BLaER1 treated with 17β-estradiol and CSF1 and Interleukin-3, amounts not matched to agents 10 nM and 100 nM (cell line): Measurements from ENCODE around the gene MEF2D.

ENCODE experiments used
- H3K27ac ChIP-seq, 11 experiments: shearing (Covaris generic); formaldehyde crosslinking; 2 replicates each; pipeline ENCODE4 v1.8.1; 2022
- H3K27me3 ChIP-seq, 11 experiments: shearing (Covaris generic); formaldehyde crosslinking; 2 replicates each; pipeline ENCODE4 v1.8.1; 2022
- H3K36me3 ChIP-seq, 11 experiments: shearing (Covaris generic); formaldehyde crosslinking; 2 replicates each; pipeline ENCODE4 v1.8.1; 2022
- H3K4me1 ChIP-seq, 10 experiments: shearing (Covaris generic); formaldehyde crosslinking; 2 replicates each; pipeline ENCODE4 v1.8.1; 2022
- H3K4me2 ChIP-seq, 11 experiments: shearing (Covaris generic); formaldehyde crosslinking; 2 replicates each; pipeline ENCODE4 v1.8.1; 2022
- H3K4me3 ChIP-seq, 10 experiments: shearing (Covaris generic); formaldehyde crosslinking; 2 replicates each; pipeline ENCODE4 v1.8.1; 2022
- H3K9ac ChIP-seq, 11 experiments: shearing (Covaris generic); formaldehyde crosslinking; 2 replicates each; pipeline ENCODE4 v1.8.1; 2022
- H3K9me3 ChIP-seq, 11 experiments: shearing (Covaris generic); formaldehyde crosslinking; replicated peaks in 1 of 11; 2 replicates each; pipeline ENCODE4 v1.8.1; 2022
- H4K20me1 ChIP-seq, 11 experiments: shearing (Covaris generic); formaldehyde crosslinking; 2 replicates each; pipeline ENCODE4 v1.8.1; 2022
- Cebpa-rat ChIP-seq, 11 experiments: shearing (Covaris generic); IDR thresholded peaks; 2 replicates each; pipeline ENCODE4 v1.8.1; 2022

MEF2D gene

GRCh38 chr1:156468693-156469345 is 31.8 kb downstream of the MEF2D start:
- Histone ChIP-seq H3K27me3 (no peaks in the 10 kb centered on the region), H3K4me2 (no peak overlapping the region), H3K27ac (no peak overlapping the region), H3K9me3 (no peaks in the 10 kb centered on the region), H3K4me1 (peaks cover 15 to 45% (median 37%) of the 10 kb centered on the region in 10 experiments; a peak in 18 of 20 replicates), H4K20me1 (peaks cover 88 to 99% (median 93%) of the 10 kb centered on the region in 11 experiments), H3K36me3 (peaks cover 94 to 100% (median 98%) of the 10 kb centered on the region in 11 experiments), H3K4me3 (no peak overlapping the region), H3K9ac (peak overlapping the region in 4 of 11 experiments; percentile 1 to 22 (median 20); a peak in 1 of 22 replicates)
- no peak for TF ChIP-seq Cebpa-rat (IDR thresholded peaks at IDR 0.05)

GRCh38 chr1:156467906-156468305 is 32.7 kb downstream of the MEF2D start:
- H3K27ac ChIP-seq, result no peak overlapping the region; a peak in 1 of 22 replicates
- peaks cover 15 to 45% (median 37%) of the 10 kb centered on the region in 10 experiments; a peak in 18 of 20 replicates for H3K4me1 ChIP-seq
- peaks cover 82 to 99% (median 93%) of the 10 kb centered on the region in 11 experiments for H4K20me1 ChIP-seq
- peak overlapping the region in 6 of 11 experiments; percentile 1 to 48 (median 16); a peak in 2 of 22 replicates for H3K9ac ChIP-seq
- H3K4me2 ChIP-seq, result no peak overlapping the region
- no peak overlapping the region for H3K4me3 ChIP-seq
- peaks cover 88 to 100% (median 97%) of the 10 kb centered on the region in 11 experiments for H3K36me3 ChIP-seq
- no peak for TF ChIP-seq Cebpa-rat (IDR thresholded peaks at IDR 0.05)
- no peaks in the 10 kb centered on the region for H3K9me3 ChIP-seq
- no peaks in the 10 kb centered on the region for H3K27me3 ChIP-seq

GRCh38 chr1:156467385-156467784 is 33.2 kb downstream of the MEF2D start:
- TF ChIP-seq Cebpa-rat (IDR thresholded peaks at IDR 0.05), result no peak
- Histone ChIP-seq H3K9ac (peak overlapping the region in 4 of 11 experiments; percentile 3 to 48 (median 20); a peak in 2 of 22 replicates), H3K27me3 (no peaks in the 10 kb centered on the region), H4K20me1 (peaks cover 80 to 98% (median 89%) of the 10 kb centered on the region in 11 experiments), H3K36me3 (peaks cover 83 to 98% (median 92%) of the 10 kb centered on the region in 11 experiments), H3K4me2 (no peak overlapping the region), H3K4me3 (no peak overlapping the region), H3K9me3 (no peaks in the 10 kb centered on the region), H3K4me1 (peaks cover 15 to 45% (median 37%) of the 10 kb centered on the region in 10 experiments; a peak in 18 of 20 replicates), H3K27ac (no peak overlapping the region)

- Histone ChIP-seq H4K20me1 (peaks cover 73 to 98% (median 83%) of the 10 kb centered on the region in 11 experiments), H3K36me3 (peaks cover 68 to 85% (median 77%) of the 10 kb centered on the region in 11 experiments), H3K27ac (peak overlapping the region in 2 of 11 experiments; percentile 37 to 45; a peak in 3 of 22 replicates), H3K9ac (peak overlapping the region in 5 of 11 experiments; percentile 6 to 57 (median 41); a peak in 6 of 22 replicates), H3K4me2 (peak overlapping the region in 6 of 11 experiments; percentile 7 to 46 (median 21); a peak in 6 of 22 replicates), H3K4me3 (no peak overlapping the region), H3K4me1 (peaks cover 15 to 51% (median 33%) of the 10 kb centered on the region in 10 experiments; a peak in 18 of 20 replicates), H3K27me3 (no peaks in the 10 kb centered on the region), H3K9me3 (no peaks in the 10 kb centered on the region)
- TF ChIP-seq Cebpa-rat (IDR thresholded peaks at IDR 0.05), result no peak
These were observed 34.7 kb downstream of the MEF2D start for GRCh38 chr1:156465747-156466365.

- H3K4me2 ChIP-seq, result peak overlapping the region in 5 of 11 experiments; percentile 9 to 46 (median 23); a peak in 6 of 22 replicates
- peak overlapping the region in 6 of 11 experiments; percentile 11 to 44 (median 32); a peak in 7 of 22 replicates for H3K9ac ChIP-seq
- peaks cover 59 to 76% (median 68%) of the 10 kb centered on the region in 11 experiments for H3K36me3 ChIP-seq
- H4K20me1 ChIP-seq, result peaks cover 64 to 94% (median 74%) of the 10 kb centered on the region in 11 experiments
- no peak for TF ChIP-seq Cebpa-rat (IDR thresholded peaks at IDR 0.05)
- H3K9me3 ChIP-seq, result no peaks in the 10 kb centered on the region
- H3K4me3 ChIP-seq, result no peak overlapping the region
- H3K27ac ChIP-seq, result peak overlapping the region in 2 of 11 experiments; percentile 15; a peak in 2 of 22 replicates
- H3K27me3 ChIP-seq, result no peaks in the 10 kb centered on the region
- H3K4me1 ChIP-seq, result peaks cover 15 to 51% (median 33%) of the 10 kb centered on the region in 10 experiments; a peak in 18 of 20 replicates
These were observed 35.6 kb downstream of the MEF2D start for GRCh38 chr1:156464825-156465452.

- no peak for TF ChIP-seq Cebpa-rat (IDR thresholded peaks at IDR 0.05)
- Histone ChIP-seq H3K9ac (0 out of 22 replicates have a peak overlapping the region, but pooled peaks of 1 of the 11 experiments have one; percentile 41), H3K4me3 (no peak overlapping the region), H3K4me2 (peak overlapping the region in 3 of 11 experiments; percentile 23 to 46 (median 45); a peak in 4 of 22 replicates), H3K27me3 (no peaks in the 10 kb centered on the region), H4K20me1 (peaks cover 58 to 88% (median 68%) of the 10 kb centered on the region in 11 experiments), H3K4me1 (peaks cover 15 to 52% (median 33%) of the 10 kb centered on the region in 10 experiments; a peak in 18 of 20 replicates), H3K36me3 (peaks cover 53 to 70% (median 62%) of the 10 kb centered on the region in 11 experiments), H3K9me3 (no peaks in the 10 kb centered on the region), H3K27ac (no peak overlapping the region)
These were observed 36.2 kb downstream of the MEF2D start for GRCh38 chr1:156464335-156464734.

- H3K4me2 ChIP-seq, result no peak overlapping the region
- H3K36me3 ChIP-seq, result peaks cover 48 to 65% (median 57%) of the 10 kb centered on the region in 11 experiments
- no peak for TF ChIP-seq Cebpa-rat (IDR thresholded peaks at IDR 0.05)
- H3K27ac ChIP-seq, result no peak overlapping the region
- H3K9ac ChIP-seq, result no peak overlapping the region
- no peaks in the 10 kb centered on the region for H3K9me3 ChIP-seq
- H3K4me1 ChIP-seq, result peaks cover 15 to 57% (median 32%) of the 10 kb centered on the region in 10 experiments; a peak in 18 of 20 replicates
- H3K4me3 ChIP-seq, result no peak overlapping the region
- peaks cover 53 to 84% (median 63%) of the 10 kb centered on the region in 11 experiments for H4K20me1 ChIP-seq
- H3K27me3 ChIP-seq, result no peaks in the 10 kb centered on the region
These were observed 36.7 kb downstream of the MEF2D start for GRCh38 chr1:156463874-156464273.

- Histone ChIP-seq H3K27me3 (no peaks in the 10 kb centered on the region), H3K27ac (no peak overlapping the region), H3K9ac (no peak overlapping the region), H3K36me3 (peaks cover 41 to 58% (median 50%) of the 10 kb centered on the region in 11 experiments), H3K9me3 (no peaks in the 10 kb centered on the region), H4K20me1 (peaks cover 46 to 77% (median 56%) of the 10 kb centered on the region in 11 experiments), H3K4me3 (no peak overlapping the region), H3K4me1 (peaks cover 19 to 57% (median 35%) of the 10 kb centered on the region in 10 experiments), H3K4me2 (no peak overlapping the region)
- no peak for TF ChIP-seq Cebpa-rat (IDR thresholded peaks at IDR 0.05)
These were observed 37.4 kb downstream of the MEF2D start for GRCh38 chr1:156462954-156463795.
